Mammary epithelial cell (primary cell): ENCODE data around the gene SNX10.

Experiments used
- CTCF ChIP-seq, 2 donors: IDR thresholded peaks in 1 of 2; conservative IDR thresholded peaks in 1 of 2; 2 replicates each; pipeline ENCODE4 v1.5.1; 2011 to 2012; ENCODE audit warnings: inconsistent platforms in 2 of 2, low read length in 2 of 2, mild to moderate bottlenecking in 2 of 2, control low read depth in 1 of 2, low read depth in 1 of 2; ENCODE audit not compliant: insufficient read depth in 1 of 2; ENCODE audit errors: extremely low read depth in 1 of 2
- EZH2 ChIP-seq: IDR thresholded peaks from 2 replicates; pipeline ENCODE4 v1.6.1; 2012; ENCODE audit warnings: low read length, inconsistent platforms, borderline replicate concordance

GRCh38 chr7:26388256-26388655, 96.6 kb downstream of the SNX10 start:
- TF ChIP-seq EZH2 (no peak), CTCF (conservative IDR thresholded peaks at IDR 0.05 in 1 of 2, IDR thresholded peaks at IDR 0.05 in 1 of 2; ENCODE audit: extremely low read depth in 1 of 2, insufficient read depth in 1 of 2, low read depth in 1 of 2, low read length in 2 of 2) (no peak)
